Activated naive CD8-positive, alpha-beta T cell treated with anti-CD3 and anti-CD28 coated beads, Interleukin-2, amount 50 U/mL, for 24 hours (primary cell): ENCODE measurements around the gene RSPH1.

Experiments used
- ATAC-seq: fragments of 150-1000 bp; cut with Tn5 transposase; one replicate; pipeline ENCODE4 v1.10.0; 2021
- DNase-seq: peaks from one replicate; pipeline ENCODE4 v3.0.0; 2021
- H3K27ac Mint-ChIP-seq: one replicate; pipeline ENCODE4 v1.8.0; 2021; ENCODE audit warnings: mild to moderate bottlenecking, mixed read lengths
- H3K27me3 Mint-ChIP-seq: one replicate; pipeline ENCODE4 v1.8.0; 2021; ENCODE audit warnings: mixed read lengths
- H3K36me3 Mint-ChIP-seq: one replicate; pipeline ENCODE4 v1.8.0; 2021; ENCODE audit warnings: low read depth, mixed read lengths
- H3K4me1 Mint-ChIP-seq: one replicate; pipeline ENCODE4 v1.8.0; 2021; ENCODE audit warnings: mixed read lengths
- H3K4me3 Mint-ChIP-seq: one replicate; pipeline ENCODE4 v1.8.0; 2021; ENCODE audit warnings: mild to moderate bottlenecking, moderate library complexity, mixed read lengths
- H3K9me3 Mint-ChIP-seq: one replicate; pipeline ENCODE4 v1.8.0; 2021; ENCODE audit warnings: mixed read lengths

The RSPH1 gene

DNA sequence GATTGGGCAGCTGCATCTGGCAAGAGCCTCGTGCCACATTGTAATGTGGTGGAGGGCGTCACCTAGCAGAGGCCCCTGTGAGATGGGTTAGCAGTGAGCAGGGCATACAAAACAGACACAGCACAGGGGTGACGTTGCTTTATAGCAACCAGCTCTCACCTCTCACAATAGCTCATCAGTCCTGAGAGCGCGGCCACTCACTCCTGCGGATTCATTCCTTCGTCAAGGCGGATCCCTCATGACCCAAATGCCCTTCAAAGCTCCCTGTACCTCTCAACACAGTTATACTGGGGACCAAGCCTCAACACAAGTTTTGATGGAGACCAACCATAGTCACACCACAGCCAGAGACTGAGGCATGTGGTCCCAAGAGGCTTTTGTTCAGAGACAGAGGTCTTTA, 40.6 kb upstream of the RSPH1 start:
- Mint-ChIP-seq H3K4me1 (peaks cover 28% of the 10 kb centered on the region), H3K36me3 (peaks cover 9% of the 10 kb centered on the region), H3K9me3 (no peaks in the 10 kb centered on the region), H3K27me3 (no peaks in the 10 kb centered on the region), H3K4me3 (no peak overlapping the region), H3K27ac (no peak overlapping the region)
- ATAC-seq (no peak), DNase-seq (no peak)

DNA sequence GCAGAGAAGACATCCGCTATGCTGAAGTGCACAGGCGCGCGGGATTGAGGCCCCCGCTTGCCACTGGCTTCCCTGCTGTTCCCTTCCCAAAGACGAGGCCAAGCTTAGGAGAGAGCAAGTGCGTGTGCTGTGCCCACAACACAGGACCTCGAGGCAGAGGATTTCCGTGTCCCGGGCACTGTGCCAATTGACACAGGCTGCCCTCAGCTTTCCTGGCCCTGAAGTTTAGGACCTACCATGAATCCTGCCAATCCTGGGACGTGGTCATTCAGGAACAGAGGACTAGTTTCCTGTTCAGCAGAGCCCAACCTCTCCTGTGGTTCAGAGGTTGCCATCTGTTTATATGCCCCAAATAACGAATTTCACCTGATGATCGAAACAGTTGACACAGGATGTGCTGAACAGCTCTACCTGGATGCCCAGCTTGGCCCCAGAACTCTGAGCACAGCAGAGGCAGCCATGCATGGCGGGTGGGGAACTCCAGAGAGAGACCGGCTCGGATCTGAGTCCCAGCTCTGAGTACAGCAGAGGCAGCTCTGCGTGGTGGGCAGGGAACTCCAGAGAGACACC, 39.7 kb upstream of the RSPH1 start:
- DNase-seq (no peak), ATAC-seq (peak; percentile 47)
- H3K36me3 Mint-ChIP-seq, result peaks cover 9% of the 10 kb centered on the region
- peaks cover 28% of the 10 kb centered on the region for H3K4me1 Mint-ChIP-seq
- H3K27ac Mint-ChIP-seq, result no peak overlapping the region
- H3K9me3 Mint-ChIP-seq, result no peaks in the 10 kb centered on the region
- H3K27me3 Mint-ChIP-seq, result no peaks in the 10 kb centered on the region
- H3K4me3 Mint-ChIP-seq, result no peak overlapping the region

DNA sequence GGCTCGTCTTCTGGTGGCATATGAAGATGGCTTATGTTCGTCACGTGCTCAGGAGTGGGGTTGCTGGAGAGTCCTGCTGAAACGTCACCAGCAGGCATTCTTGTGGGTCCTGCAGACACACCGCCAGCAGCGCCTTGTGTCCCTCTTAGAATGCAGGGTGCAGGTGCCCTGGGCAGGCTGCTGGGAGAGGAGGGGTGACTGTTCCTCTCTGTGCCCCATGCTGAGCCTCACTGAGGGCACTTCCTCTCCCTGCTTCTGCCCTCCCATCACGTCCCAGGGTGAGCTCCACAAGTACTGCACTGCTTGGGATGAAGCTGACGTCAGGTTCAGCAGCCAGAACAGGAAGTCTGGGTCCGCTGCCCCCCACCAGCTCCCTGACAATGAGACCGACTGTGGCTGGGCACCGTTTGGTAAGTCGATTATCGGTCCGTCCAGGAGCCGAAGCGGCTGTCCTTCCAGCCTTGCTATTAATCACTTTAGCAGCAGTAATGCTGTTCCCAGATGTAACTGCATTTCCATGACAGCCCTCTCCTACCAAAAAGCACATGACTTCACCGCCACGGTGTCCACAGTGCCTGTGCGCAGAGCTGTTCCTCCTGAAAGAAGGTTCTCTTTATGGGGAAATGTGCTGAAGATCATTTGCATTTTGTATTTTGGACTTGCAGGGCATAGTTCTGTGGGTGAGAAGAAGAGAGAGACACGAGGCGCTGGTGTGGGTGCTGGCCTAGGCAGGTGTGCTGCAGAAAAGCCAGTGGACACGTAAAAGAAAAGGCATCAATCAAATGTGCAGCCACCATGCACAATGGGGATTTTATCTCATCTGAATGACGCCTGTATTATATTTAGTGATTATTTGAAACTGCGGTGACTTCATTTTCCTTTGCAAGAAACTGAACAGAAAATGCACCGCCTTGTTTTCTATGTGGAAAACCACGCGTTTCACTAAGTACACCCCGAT, 38.7 kb upstream of the RSPH1 start:
- no peaks in the 10 kb centered on the region for H3K27me3 Mint-ChIP-seq
- no peaks in the 10 kb centered on the region for H3K9me3 Mint-ChIP-seq
- H3K4me3 Mint-ChIP-seq, result peak overlapping the region; percentile 58
- no peak for ATAC-seq
- H3K4me1 Mint-ChIP-seq, result peaks cover 38% of the 10 kb centered on the region
- peaks cover 9% of the 10 kb centered on the region for H3K36me3 Mint-ChIP-seq
- H3K27ac Mint-ChIP-seq, result peak overlapping the region; percentile 32
- DNase-seq, result no peak

DNA sequence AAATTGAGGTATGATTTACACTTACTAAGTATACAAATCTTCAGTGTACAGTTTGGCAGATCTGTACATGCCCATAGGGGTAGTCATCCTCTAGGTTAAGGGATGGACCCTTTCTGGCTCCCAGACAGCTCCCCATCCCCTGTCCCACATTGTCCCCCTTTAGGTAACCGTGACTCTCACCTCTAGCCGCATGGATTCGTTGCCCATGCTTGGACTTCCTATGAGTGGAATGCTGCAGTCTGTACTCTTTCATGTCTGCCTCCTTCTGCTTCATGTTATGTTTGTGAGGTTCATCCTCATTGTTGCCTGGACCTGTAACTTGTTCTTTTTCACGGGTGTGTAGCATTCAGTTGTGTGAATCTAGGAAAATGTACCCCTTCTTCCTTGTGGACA, 37.9 kb upstream of the RSPH1 start:
- peak overlapping the region; percentile 32 for H3K27ac Mint-ChIP-seq

DNA sequence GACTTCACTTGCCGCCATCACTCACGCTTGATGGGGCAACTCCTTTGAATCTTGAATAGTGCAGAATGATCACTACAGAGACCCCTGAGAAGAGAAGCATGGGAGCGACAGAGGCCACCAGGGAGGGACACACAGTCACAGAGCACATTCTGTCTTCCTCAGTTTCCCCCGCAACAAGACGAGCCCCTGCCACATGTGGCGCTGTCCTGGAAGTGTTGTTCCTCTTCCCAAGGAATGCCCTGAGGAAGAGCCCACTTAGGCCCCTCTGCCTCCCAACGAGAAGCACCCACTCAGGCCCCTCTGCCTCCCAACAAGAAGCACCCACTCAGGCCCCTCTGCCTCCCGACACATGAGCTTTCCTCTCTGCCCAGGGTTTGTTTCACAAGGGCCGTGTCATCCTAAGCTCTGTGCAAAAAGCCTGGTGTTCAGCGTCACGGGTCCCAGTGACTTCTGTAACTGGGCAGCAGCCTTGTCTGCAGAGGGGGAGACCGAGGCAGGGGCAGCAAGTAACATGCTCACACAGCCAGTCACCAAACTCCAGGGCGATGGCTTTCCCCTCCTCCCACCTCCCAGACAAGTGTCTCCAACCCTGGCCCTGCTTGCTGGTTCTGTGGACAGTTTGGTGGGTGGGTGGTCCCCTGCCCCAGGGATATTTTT, 37.4 kb upstream of the RSPH1 start:
- Mint-ChIP-seq H3K9me3 (no peaks in the 10 kb centered on the region), H3K27ac (no peak overlapping the region), H3K36me3 (peaks cover 10% of the 10 kb centered on the region), H3K27me3 (no peaks in the 10 kb centered on the region), H3K4me1 (peaks cover 46% of the 10 kb centered on the region), H3K4me3 (peak overlapping the region; percentile 58)
- DNase-seq (no peak), ATAC-seq (no peak)

More for the DNA sequence above, 37.9 kb upstream of the RSPH1 start:
- Mint-ChIP-seq H3K4me1 (peaks cover 42% of the 10 kb centered on the region), H3K27me3 (no peaks in the 10 kb centered on the region), H3K36me3 (peaks cover 10% of the 10 kb centered on the region), H3K9me3 (no peaks in the 10 kb centered on the region), H3K4me3 (peak overlapping the region; percentile 58)
- no peak for ATAC-seq
- no peak for DNase-seq

DNA sequence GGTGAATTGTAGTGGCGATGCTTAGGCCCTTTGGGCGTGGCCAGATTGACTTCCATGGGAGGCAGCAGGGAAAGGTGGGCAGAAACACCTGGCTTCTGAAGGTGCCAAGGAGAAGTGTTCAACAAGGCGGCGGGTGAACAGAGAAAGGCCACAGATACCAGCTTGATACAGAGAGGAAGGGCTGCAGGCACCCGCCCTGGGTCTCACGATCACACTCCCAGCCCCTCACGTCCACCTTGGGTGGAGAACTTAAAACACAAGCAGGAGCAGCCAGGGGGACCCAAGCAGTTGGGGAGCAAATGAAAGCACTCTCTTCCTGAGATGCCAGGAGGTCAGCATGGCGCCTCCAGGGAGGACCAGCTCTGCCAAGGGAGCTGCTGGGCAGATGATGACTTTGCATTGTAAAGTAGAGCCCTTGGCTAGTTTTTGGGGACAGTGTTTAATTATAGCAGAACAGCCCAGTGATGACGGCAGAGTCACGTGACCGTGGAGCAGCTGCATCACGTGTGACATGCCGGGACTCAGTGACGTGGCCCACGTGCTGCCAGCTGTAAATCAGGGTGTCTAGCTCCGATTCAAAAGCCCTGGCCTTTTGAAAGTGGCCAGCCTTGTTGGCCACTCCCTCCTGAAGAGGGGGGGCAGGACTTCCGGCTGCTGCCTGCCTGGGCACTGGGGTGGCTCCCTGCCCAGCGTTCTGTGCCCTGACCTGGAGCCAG, 36.6 kb upstream of the RSPH1 start:
- peaks cover 54% of the 10 kb centered on the region for H3K4me1 Mint-ChIP-seq
- DNase-seq (no peak), ATAC-seq (no peak)
- H3K27me3 Mint-ChIP-seq, result no peaks in the 10 kb centered on the region
- H3K9me3 Mint-ChIP-seq, result no peaks in the 10 kb centered on the region
- H3K27ac Mint-ChIP-seq, result no peak overlapping the region
- no peak overlapping the region for H3K4me3 Mint-ChIP-seq
- H3K36me3 Mint-ChIP-seq, result peaks cover 14% of the 10 kb centered on the region

DNA sequence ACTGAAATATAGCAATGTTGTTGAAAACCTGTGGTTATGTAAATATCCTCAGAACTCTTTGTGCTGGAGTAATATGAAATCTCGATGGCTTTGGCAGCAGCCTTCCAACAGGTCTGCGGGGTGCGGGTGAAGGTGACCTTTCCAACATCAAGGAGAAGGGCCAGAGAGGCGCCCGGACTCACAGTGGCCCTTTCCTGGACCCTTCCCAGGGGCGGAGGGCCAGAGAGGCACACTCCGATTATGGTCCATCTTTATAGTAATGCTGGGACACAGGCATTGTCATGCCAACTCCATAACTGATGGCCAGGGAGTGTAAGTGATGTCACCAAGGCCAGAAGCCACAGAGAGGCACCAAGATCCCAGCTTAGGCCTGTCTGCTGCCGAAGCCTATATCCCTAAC, 35.7 kb upstream of the RSPH1 start:
- no peaks in the 10 kb centered on the region for H3K27me3 Mint-ChIP-seq
- H3K36me3 Mint-ChIP-seq, result peaks cover 16% of the 10 kb centered on the region
- H3K4me3 Mint-ChIP-seq, result no peak overlapping the region
- peaks cover 60% of the 10 kb centered on the region for H3K4me1 Mint-ChIP-seq
- DNase-seq (no peak), ATAC-seq (no peak)
- H3K9me3 Mint-ChIP-seq, result no peaks in the 10 kb centered on the region
- H3K27ac Mint-ChIP-seq, result no peak overlapping the region

DNA sequence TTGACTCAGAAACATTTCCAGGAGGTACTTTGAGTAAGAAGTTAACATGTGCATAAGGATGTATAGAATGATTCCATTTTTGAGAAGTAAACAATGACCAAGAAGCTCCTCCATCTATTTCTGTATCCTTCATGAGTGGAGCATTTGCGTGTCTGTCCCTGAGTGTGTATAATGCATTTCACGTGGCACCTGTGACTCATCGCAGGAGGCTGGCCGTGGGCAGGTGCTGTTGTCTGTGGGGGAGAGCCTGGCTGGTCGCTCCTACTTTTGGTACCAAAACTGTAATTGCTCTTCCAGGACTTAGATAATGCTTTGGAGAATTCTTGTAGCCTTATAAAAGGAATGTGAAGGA, 34.1 kb upstream of the RSPH1 start:
- H3K27me3 Mint-ChIP-seq, result no peaks in the 10 kb centered on the region
- no peaks in the 10 kb centered on the region for H3K9me3 Mint-ChIP-seq
- H3K27ac Mint-ChIP-seq, result no peak overlapping the region
- peaks cover 22% of the 10 kb centered on the region for H3K36me3 Mint-ChIP-seq
- ATAC-seq (no peak), DNase-seq (no peak)
- no peak overlapping the region for H3K4me3 Mint-ChIP-seq
- H3K4me1 Mint-ChIP-seq, result peaks cover 67% of the 10 kb centered on the region

DNA sequence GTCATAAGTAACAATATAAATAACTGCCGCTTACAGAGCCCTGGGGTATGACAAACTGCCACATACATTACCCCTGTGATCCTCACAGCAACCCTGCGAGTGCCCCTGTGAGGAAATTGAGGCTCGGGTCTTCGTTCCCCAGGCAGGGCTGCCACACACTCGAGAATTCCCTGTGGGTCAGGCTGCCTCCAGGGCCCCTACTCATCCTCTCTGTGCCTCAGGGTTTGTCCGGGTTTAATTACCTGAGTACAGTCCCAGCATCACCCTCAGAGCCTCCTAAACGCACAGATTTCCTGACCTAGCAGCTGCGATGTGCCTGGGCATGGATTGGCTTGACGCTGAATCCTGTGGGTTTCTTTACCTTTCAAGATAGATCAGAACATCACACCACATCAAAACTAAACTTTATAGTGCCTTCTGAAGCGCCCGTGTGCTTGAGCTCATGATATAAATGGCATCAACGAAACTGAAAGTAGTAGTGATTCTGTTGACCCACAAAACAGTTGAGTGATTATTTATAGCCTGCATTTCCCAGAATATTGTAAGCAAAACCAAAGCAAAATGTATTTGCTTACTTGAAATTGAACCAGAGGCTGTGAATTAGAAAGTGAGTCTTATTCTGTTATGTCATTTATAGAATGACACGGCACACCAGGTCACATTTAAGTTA, 31.6 kb upstream of the RSPH1 start:
- Mint-ChIP-seq H3K27me3 (no peaks in the 10 kb centered on the region), H3K4me1 (peaks cover 67% of the 10 kb centered on the region), H3K27ac (peak overlapping the region; percentile 87), H3K36me3 (peaks cover 28% of the 10 kb centered on the region), H3K9me3 (no peaks in the 10 kb centered on the region), H3K4me3 (peak overlapping the region; percentile 71)
- DNase-seq (peak; percentile 38), ATAC-seq (peak; percentile 88)

DNA sequence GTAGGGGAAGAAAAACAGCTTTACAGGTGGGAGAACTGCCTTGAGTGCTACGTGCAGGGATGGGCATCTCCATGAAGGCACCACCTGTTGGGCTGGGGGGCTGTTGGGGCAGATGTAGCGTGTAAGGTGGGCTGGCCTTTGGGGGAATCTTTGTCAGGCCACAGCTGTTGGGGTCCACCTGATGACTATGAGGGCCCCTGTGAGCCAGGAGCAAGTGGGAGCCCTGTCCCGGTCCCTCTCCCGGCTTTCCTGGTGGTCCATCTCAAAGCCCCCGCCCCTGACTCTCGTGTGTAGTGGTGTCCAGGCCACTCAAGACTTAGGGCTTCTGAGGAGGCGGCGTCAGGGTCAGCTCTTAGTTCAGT, 31.1 kb upstream of the RSPH1 start:
- Mint-ChIP-seq H3K4me3 (peak overlapping the region; percentile 16), H3K9me3 (no peaks in the 10 kb centered on the region), H3K27me3 (no peaks in the 10 kb centered on the region), H3K27ac (no peak overlapping the region), H3K4me1 (peaks cover 64% of the 10 kb centered on the region), H3K36me3 (peaks cover 28% of the 10 kb centered on the region)
- ATAC-seq (no peak), DNase-seq (no peak)

DNA sequence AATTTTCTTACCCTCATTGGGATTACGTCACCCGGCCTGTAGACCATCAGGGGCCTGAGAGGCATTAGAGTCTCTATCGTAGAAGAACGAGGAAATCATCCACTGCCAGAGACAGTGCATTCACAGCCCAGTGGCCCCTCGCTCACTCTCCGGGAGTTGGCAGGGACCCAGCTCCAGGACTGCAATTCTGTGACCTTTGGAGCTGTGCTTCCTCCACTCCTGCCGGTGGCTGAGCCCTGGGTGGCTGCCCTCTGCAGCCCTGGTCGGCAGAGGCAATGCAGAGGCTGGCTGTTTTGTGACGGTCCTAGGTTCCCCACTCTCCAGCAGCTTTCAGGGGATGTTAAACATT, 30.3 kb upstream of the RSPH1 start:
- H3K9me3 Mint-ChIP-seq, result no peaks in the 10 kb centered on the region
- H3K4me3 Mint-ChIP-seq, result no peak overlapping the region
- no peak for DNase-seq
- H3K27me3 Mint-ChIP-seq, result no peaks in the 10 kb centered on the region
- ATAC-seq, result no peak
- H3K27ac Mint-ChIP-seq, result no peak overlapping the region
- peaks cover 28% of the 10 kb centered on the region for H3K36me3 Mint-ChIP-seq
- peaks cover 64% of the 10 kb centered on the region for H3K4me1 Mint-ChIP-seq

DNA sequence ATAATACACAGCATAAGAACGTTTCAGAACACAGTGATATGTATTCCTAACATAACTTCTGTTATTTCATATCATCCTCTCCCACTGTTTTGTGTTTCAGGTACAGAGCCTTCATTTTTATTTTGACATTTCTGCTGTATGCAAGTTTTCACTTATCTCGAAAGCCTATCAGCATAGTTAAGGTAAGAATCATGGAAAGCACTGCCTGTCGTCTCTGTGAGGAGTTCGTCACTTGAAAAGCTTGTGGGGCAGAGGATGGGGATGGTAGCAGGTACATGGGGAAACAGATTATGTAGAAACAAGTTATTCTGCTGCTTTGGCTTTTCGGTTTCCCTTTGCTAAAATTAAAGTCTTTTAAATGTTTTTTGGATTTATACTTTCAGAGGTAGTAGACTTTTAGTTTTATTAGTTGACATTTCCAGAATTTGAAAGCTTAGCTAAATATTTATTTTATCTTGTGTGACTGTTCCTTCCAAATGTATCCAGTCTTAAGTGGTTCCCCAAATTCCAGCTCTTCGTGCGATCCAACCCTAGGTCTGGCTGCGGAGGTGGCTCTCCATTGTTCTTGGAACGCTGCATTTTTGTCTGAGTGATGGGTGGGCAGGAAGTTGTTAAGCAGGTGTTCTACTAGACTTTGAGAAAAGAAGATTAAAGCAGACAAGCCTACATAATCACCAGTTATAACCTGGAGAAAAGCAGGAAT, 29.8 kb upstream of the RSPH1 start:
- H3K4me1 Mint-ChIP-seq, result peaks cover 64% of the 10 kb centered on the region
- no peak overlapping the region for H3K4me3 Mint-ChIP-seq
- no peaks in the 10 kb centered on the region for H3K27me3 Mint-ChIP-seq
- ATAC-seq (no peak), DNase-seq (no peak)
- no peak overlapping the region for H3K27ac Mint-ChIP-seq
- H3K36me3 Mint-ChIP-seq, result peaks cover 28% of the 10 kb centered on the region
- no peaks in the 10 kb centered on the region for H3K9me3 Mint-ChIP-seq

DNA sequence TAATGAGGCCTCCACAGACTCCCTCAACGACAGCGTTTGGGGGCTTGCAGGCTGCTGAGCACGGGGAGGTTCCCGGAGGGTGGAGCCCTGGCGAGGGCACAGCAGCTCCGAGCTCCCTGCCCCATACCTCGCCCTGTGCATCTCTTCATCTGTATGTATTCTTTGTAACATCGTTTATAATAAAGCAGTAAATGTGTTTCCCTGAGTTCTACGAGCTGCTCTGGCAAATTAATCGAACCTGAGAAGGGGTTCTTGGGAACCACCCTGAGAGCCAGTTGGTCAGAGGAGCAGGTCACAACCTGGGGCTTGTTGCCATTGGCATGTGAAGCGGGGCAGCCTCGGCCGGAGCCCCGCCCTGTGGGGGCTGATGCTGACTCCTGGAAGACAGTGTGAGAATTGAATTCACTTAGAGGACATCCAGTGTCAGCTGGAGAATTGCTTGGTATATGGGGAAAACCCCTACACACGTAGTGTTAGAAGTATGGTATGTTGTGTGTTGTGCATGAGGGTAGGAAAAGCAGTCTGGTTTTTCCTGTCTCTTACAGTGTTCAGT, 29.1 kb upstream of the RSPH1 start:
- peak overlapping the region; percentile 80 for H3K27ac Mint-ChIP-seq
- peak overlapping the region; percentile 42 for H3K4me3 Mint-ChIP-seq
- H3K27me3 Mint-ChIP-seq, result no peaks in the 10 kb centered on the region
- DNase-seq (no peak), ATAC-seq (no peak)
- no peaks in the 10 kb centered on the region for H3K9me3 Mint-ChIP-seq
- peaks cover 30% of the 10 kb centered on the region for H3K36me3 Mint-ChIP-seq
- peaks cover 58% of the 10 kb centered on the region for H3K4me1 Mint-ChIP-seq
